Measurements from ENCODE around the gene ARF6.
"Not testable (repeated sequence)": the region's sequence is repeated elsewhere in the genome, so short reads cannot be mapped to it uniquely, and the experiment has no call there.

ARF6 gene

DNA sequence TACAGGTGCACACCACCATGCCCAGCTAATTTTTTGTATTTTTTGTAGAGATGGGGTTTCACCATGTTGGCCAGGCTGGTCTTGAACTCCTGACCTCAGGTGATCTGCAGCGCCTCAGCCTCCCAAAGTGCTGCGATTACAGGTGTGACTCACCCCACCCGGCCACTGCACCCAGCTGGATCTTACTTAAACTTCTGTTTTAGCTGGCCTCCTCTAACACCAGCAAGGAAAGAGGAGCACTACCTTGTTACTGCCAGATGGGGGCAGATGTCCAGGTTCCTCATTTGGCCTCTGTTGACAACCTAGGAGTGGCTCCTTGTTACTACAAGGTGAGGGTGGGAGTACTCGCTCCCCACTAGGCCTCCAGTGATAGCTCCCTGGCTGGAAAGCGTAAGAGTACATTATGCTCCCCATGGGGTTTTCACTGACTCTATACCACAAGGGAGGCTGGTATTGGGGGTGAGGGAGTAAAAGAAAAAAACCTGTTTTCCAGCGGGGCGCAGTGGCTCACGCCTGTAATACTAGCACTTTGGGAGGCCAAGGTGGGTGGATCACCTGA is 13.2 kb upstream of the ARF6 start:
- peak; percentile 85 for DNase-seq

GRCh38 chr14:49880267-49881064 is 12.4 kb upstream of the ARF6 start:
- no peak for DNase-seq

- DNase-seq: no peak
These were observed 11.4 kb upstream of the ARF6 start for GRCh38 chr14:49881350-49882001.

DNA sequence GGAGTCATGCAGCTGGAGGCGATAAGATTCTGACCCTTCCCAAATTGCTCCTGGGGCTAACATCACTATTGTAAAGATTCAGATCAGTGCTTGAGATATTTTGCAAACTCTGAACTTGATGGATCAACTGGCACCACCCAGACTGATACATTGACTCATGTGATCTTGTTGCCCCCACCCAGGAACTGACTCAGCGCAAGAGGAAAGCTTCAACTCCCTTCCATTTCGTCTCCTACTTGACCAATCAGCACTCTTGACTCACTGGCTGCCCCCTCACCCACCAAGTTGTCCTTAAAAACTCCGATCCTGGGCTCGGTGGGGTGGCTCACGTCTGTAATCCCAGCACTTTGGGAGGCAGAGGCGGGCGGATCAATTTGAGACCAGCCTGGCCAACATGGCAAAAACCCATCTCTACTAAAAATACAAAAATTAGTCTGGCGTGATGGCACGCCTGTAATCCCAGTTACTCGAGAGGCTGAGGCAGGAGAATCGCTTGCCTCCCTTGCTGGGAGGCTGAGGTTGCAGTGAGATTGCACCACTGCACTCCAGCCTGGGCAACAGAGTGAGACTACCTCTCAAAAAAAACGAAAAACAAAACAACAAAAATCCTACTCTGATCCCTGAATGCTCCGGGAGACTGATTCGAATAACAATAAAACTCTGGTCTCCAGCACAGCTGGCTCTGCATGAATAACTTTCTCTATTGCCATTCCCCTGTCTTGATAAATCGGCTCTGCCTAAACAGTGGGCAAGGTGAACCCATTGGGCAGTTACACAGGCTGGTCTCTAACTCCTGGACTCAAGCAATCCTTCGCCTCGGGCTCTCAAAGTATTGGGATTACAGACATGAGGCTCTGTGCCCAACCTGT is 9.8 kb upstream of the ARF6 start:
- no peak for DNase-seq

- no peak for DNase-seq
These were observed 6.4 kb upstream of the ARF6 start for GRCh38 chr14:49886523-49886922.

DNA sequence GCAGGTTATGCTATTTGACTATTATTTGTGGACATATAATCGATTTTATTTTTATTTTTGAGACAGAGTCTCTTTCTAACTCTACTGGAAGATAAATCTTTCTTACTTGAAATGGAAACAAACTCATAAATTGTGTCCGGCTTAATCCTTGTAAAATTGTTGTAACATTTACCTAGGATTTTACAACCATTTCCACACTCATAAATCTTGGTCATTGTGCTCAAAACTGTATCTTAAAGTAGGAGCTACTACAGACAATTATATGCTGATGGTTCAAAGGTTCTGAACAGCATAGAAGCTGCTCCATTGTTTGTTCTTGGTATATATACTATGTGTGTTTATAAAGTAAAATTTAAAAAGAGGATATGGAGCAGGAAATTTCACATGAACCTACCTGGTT is 4.6 kb upstream of the ARF6 start:
- no peak for DNase-seq

DNA sequence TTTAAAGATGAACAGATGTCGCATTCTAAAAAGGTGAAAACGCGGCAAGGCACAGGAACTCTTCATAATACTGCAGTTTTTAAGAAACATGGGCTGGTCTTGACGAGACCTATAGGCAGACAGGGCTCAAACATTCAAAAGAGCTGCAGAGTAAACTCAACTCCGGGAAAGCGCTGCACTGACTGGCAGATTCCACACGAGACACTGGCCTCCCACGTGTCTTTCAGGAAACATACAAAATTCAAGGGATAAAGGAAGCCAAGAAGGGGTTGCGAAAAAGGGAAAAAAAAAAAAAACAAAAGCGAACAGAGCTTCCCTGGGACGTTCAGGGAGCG is 614 bp upstream of the ARF6 start:
- DNase-seq: peak; percentile 47

- peak; percentile 87 for DNase-seq
These were observed 679 bp downstream of the ARF6 start for GRCh38 chr14:49893309-49894213.

- DNase-seq: not testable (repeated sequence)
These were observed 1.6 kb downstream of the ARF6 start for GRCh38 chr14:49894214-49895107.

- no peak for DNase-seq
These were observed 2.6 kb downstream of the ARF6 start for GRCh38 chr14:49895480-49895879.

GRCh38 chr14:49896272-49896671 is 3.4 kb downstream of the ARF6 start:
- not testable (repeated sequence) for DNase-seq

DNA sequence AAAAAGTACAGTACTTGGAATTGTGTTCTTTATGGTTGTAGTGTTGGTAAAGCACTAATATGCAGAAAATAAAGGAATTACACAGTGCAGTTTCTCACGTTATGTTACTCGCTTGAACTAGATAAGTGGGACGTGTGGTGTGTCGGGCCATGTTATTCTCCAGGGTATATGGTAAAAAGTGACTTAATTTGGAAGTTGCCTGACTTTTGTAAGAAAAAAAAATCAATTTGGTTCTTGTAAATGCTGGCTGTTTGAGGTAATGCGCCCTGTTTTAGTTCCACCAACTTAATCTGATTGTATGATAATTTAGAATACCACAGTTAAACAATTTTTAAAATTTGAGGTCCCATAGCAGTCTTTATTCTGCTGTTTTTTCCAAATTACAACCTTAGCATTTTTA is 4.1 kb downstream of the ARF6 start:
- no peak for DNase-seq

DNA sequence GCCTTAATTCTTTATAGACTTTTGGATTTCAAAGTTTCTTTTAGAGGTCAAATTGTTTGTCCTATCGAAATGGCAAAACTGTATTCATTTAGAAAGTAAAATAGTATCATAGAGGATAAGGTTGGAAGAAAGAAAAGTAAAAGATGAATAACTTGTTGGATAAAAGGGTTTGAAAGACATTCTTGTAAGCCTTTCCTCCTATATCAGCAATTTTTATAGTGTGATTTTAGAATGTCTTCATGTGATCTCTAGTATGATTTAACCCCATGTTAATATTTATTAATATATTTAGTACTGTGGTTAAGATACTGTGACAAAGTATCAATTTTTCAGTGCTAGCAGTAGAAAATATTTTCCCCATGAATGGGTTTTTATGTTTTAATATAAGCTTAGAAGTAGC is 4.5 kb downstream of the ARF6 start:
- no peak for DNase-seq

- no peak for DNase-seq
These were observed 5.1 kb downstream of the ARF6 start for GRCh38 chr14:49897965-49898364.

DNA sequence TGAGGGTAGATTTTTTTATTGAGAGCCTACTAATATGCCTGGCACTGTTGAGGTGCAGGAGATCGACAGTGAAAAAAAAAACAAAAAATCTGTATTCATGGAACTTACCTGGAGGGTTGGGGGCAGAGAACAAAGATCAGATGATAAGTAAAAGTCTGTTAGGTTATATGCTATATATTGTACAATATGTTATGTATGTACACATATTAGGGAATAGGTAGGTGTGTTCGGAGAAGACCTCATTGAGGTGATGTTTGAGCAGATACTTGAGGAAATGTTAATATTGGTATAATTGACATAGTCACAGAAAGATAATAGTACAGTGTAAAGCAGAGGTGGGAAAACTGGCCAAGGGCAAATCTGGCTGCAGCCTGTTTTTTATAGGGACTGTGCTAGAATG is 5.6 kb downstream of the ARF6 start:
- no peak for DNase-seq

- DNase-seq: no peak
These were observed 8.1 kb downstream of the ARF6 start for GRCh38 chr14:49900973-49901372.

DNA sequence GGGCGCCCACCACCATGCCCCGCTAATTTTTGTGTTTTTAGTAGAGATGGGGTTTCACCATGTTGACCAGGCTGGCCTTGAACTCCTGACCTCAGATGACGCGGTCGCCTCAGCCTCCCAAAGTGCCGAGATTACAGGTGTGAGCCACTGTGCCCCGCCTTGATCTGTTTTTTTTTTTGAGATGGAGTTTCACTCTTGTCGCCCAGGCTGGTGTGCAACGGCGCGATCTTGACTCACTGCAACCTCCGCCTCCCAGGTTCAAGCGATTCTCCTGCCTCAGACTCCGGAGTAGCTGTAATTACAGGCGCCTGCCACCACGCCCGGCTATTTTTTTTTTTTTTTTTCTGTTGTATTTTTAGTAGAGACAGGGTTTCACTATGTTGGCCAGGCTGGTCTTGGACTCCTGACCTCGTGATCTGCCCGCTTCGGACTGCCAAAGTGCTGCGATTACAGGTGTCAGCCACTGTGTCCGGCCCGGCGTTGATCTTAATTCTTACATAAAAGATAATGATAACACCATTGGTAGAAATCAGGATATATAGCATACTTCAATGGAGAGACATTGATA is 9.9 kb downstream of the ARF6 start:
- not testable (repeated sequence) for DNase-seq

- no peak for DNase-seq
These were observed 11.4 kb downstream of the ARF6 start for GRCh38 chr14:49904270-49904669.

- DNase-seq: no peak
These were observed 13.1 kb downstream of the ARF6 start for GRCh38 chr14:49905989-49906388.

- no peak for DNase-seq
These were observed 14.3 kb downstream of the ARF6 start for GRCh38 chr14:49907186-49907585.

- DNase-seq: no peak
These were observed 15.5 kb downstream of the ARF6 start for GRCh38 chr14:49908433-49908782.

Data from stimulated activated CD4-positive, alpha-beta T cell treated with anti-CD3 and anti-CD28 coated beads, Interleukin-1b, Interleukin-23, amount 100 ng/mL, for 48 hours (primary cell).